T-helper 2 cell treated with Interferon-gamma antibody and Interleukin-4, amounts not matched to agents 5 μg/mL and 100 μg/mL, for 36 hours (primary cell): ENCODE data around the gene WDR73.

Experiments
- DNase-seq: peaks from one replicate; pipeline ENCODE4 v3.0.0; 2021; ENCODE audit warnings: low spot score
- H3K27ac Mint-ChIP-seq: one replicate; pipeline ENCODE4 v1.8.0; 2021; ENCODE audit warnings: mild to moderate bottlenecking, mixed read lengths
- H3K27me3 Mint-ChIP-seq: one replicate; pipeline ENCODE4 v1.8.0; 2021; ENCODE audit warnings: low read depth, mixed read lengths
- H3K36me3 Mint-ChIP-seq: one replicate; pipeline ENCODE4 v1.8.0; 2021; ENCODE audit warnings: low read depth, mixed read lengths
- H3K4me1 Mint-ChIP-seq: one replicate; pipeline ENCODE4 v1.8.0; 2021; ENCODE audit warnings: low read depth, mixed read lengths
- H3K4me3 Mint-ChIP-seq: one replicate; pipeline ENCODE4 v1.8.0; 2022; ENCODE audit warnings: mild to moderate bottlenecking, moderate library complexity, mixed read lengths
- H3K9me3 Mint-ChIP-seq: one replicate; pipeline ENCODE4 v1.8.0; 2021; ENCODE audit warnings: mixed read lengths

Gene WDR73

GRCh38 chr15:84616235-84616634 is 37.8 kb downstream of the WDR73 start:
- Mint-ChIP-seq H3K9me3 (peaks cover 21% of the 10 kb centered on the region), H3K27ac (no peak overlapping the region), H3K4me1 (no peaks in the 10 kb centered on the region), H3K4me3 (no peak overlapping the region), H3K36me3 (peaks cover 22% of the 10 kb centered on the region), H3K27me3 (no peaks in the 10 kb centered on the region)
- DNase-seq, result no peak

- no peaks in the 10 kb centered on the region for H3K4me1 Mint-ChIP-seq
- H3K27me3 Mint-ChIP-seq, result no peaks in the 10 kb centered on the region
- H3K27ac Mint-ChIP-seq, result no peak overlapping the region
- DNase-seq, result no peak
- H3K9me3 Mint-ChIP-seq, result no peaks in the 10 kb centered on the region
- H3K4me3 Mint-ChIP-seq, result no peak overlapping the region
- H3K36me3 Mint-ChIP-seq, result peaks cover 9% of the 10 kb centered on the region
Observed at GRCh38 chr15:84611631-84612030, 42.5 kb downstream of the WDR73 start.

- no peaks in the 10 kb centered on the region for H3K9me3 Mint-ChIP-seq
Observed at GRCh38 chr15:84609818-84610525, 44.1 kb downstream of the WDR73 start.

GRCh38 chr15:84608707-84609284 is 45.3 kb downstream of the WDR73 start:
- Mint-ChIP-seq H3K27ac (no peak overlapping the region), H3K36me3 (peaks cover 19% of the 10 kb centered on the region), H3K4me3 (no peak overlapping the region), H3K27me3 (no peaks in the 10 kb centered on the region), H3K9me3 (no peaks in the 10 kb centered on the region), H3K4me1 (peaks cover 7% of the 10 kb centered on the region)
- DNase-seq, result no peak

More at GRCh38 chr15:84609818-84610525, 44.1 kb downstream of the WDR73 start:
- H3K27ac Mint-ChIP-seq, result no peak overlapping the region
- H3K4me3 Mint-ChIP-seq, result no peak overlapping the region
- H3K36me3 Mint-ChIP-seq, result peaks cover 14% of the 10 kb centered on the region
- H3K4me1 Mint-ChIP-seq, result peaks cover 4% of the 10 kb centered on the region
- no peaks in the 10 kb centered on the region for H3K27me3 Mint-ChIP-seq
- no peak for DNase-seq

GRCh38 chr15:84606653-84607120 is 47.4 kb downstream of the WDR73 start:
- Mint-ChIP-seq H3K36me3 (peaks cover 22% of the 10 kb centered on the region), H3K4me3 (no peak overlapping the region), H3K27me3 (no peaks in the 10 kb centered on the region), H3K4me1 (peaks cover 15% of the 10 kb centered on the region), H3K27ac (no peak overlapping the region), H3K9me3 (no peaks in the 10 kb centered on the region)
- no peak for DNase-seq

- H3K4me1 Mint-ChIP-seq, result peaks cover 15% of the 10 kb centered on the region
- H3K4me3 Mint-ChIP-seq, result no peak overlapping the region
- DNase-seq, result no peak
- H3K27me3 Mint-ChIP-seq, result no peaks in the 10 kb centered on the region
- peak overlapping the region; percentile 27 for H3K27ac Mint-ChIP-seq
- H3K9me3 Mint-ChIP-seq, result no peaks in the 10 kb centered on the region
- H3K36me3 Mint-ChIP-seq, result peaks cover 22% of the 10 kb centered on the region
Observed at GRCh38 chr15:84605554-84605882, 48.6 kb downstream of the WDR73 start.

- no peak overlapping the region for H3K4me3 Mint-ChIP-seq
- no peaks in the 10 kb centered on the region for H3K9me3 Mint-ChIP-seq
- peaks cover 20% of the 10 kb centered on the region for H3K4me1 Mint-ChIP-seq
- DNase-seq, result peak; percentile 22
- H3K36me3 Mint-ChIP-seq, result peaks cover 22% of the 10 kb centered on the region
- H3K27ac Mint-ChIP-seq, result peak overlapping the region; percentile 27
- H3K27me3 Mint-ChIP-seq, result no peaks in the 10 kb centered on the region
Observed at GRCh38 chr15:84604826-84605553, 49.1 kb downstream of the WDR73 start.

GRCh38 chr15:84603630-84604379 is 50.3 kb downstream of the WDR73 start:
- Mint-ChIP-seq H3K4me3 (no peak overlapping the region), H3K4me1 (peaks cover 30% of the 10 kb centered on the region)

GRCh38 chr15:84601555-84601838 is 52.6 kb downstream of the WDR73 start:
- peaks cover 14% of the 10 kb centered on the region for H3K36me3 Mint-ChIP-seq
- H3K9me3 Mint-ChIP-seq, result no peaks in the 10 kb centered on the region
- no peak for DNase-seq
- H3K27ac Mint-ChIP-seq, result peak overlapping the region; percentile 14
- peaks cover 49% of the 10 kb centered on the region for H3K4me1 Mint-ChIP-seq
- peak overlapping the region; percentile 92 for H3K4me3 Mint-ChIP-seq
- H3K27me3 Mint-ChIP-seq, result no peaks in the 10 kb centered on the region

More at GRCh38 chr15:84603630-84604379, 50.3 kb downstream of the WDR73 start:
- H3K27ac Mint-ChIP-seq, result no peak overlapping the region
- no peak for DNase-seq
- H3K27me3 Mint-ChIP-seq, result no peaks in the 10 kb centered on the region
- peaks cover 18% of the 10 kb centered on the region for H3K36me3 Mint-ChIP-seq
- H3K9me3 Mint-ChIP-seq, result no peaks in the 10 kb centered on the region

- peak; percentile 94 for DNase-seq
- H3K4me1 Mint-ChIP-seq, result peaks cover 49% of the 10 kb centered on the region
Observed at GRCh38 chr15:84600687-84601554, 53.2 kb downstream of the WDR73 start, which contains the start of gene ZSCAN2. ZSCAN2 (plus strand) TSS chr15:84601009; CDS start chr15:84603928, 2,919 bp downstream.

GRCh38 chr15:84600331-84600686 is 53.8 kb downstream of the WDR73 start:
- no peaks in the 10 kb centered on the region for H3K27me3 Mint-ChIP-seq
- no peaks in the 10 kb centered on the region for H3K9me3 Mint-ChIP-seq
- H3K36me3 Mint-ChIP-seq, result peaks cover 12% of the 10 kb centered on the region
- peak; percentile 46 for DNase-seq
- H3K27ac Mint-ChIP-seq, result peak overlapping the region; percentile 53
- H3K4me3 Mint-ChIP-seq, result peak overlapping the region; percentile 92
- H3K4me1 Mint-ChIP-seq, result peaks cover 48% of the 10 kb centered on the region

More at GRCh38 chr15:84600687-84601554, 53.2 kb downstream of the WDR73 start, which contains the start of gene ZSCAN2:
- Mint-ChIP-seq H3K27ac (peak within 1 kb of the TSS; percentile 53), H3K36me3 (peaks cover 14% of the 10 kb centered on the region), H3K27me3 (no peaks in the 10 kb centered on the region), H3K9me3 (no peaks in the 10 kb centered on the region), H3K4me3 (peak within 1 kb of the TSS; percentile 92)

GRCh38 chr15:84599906-84600305 is 54.2 kb downstream of the WDR73 start:
- no peak overlapping the region for H3K27ac Mint-ChIP-seq
- H3K4me3 Mint-ChIP-seq, result peak overlapping the region; percentile 92
- no peak for DNase-seq
- no peaks in the 10 kb centered on the region for H3K27me3 Mint-ChIP-seq
- H3K9me3 Mint-ChIP-seq, result no peaks in the 10 kb centered on the region
- peaks cover 45% of the 10 kb centered on the region for H3K4me1 Mint-ChIP-seq
- H3K36me3 Mint-ChIP-seq, result peaks cover 10% of the 10 kb centered on the region

GRCh38 chr15:84598993-84599392 is 55.1 kb downstream of the WDR73 start:
- Mint-ChIP-seq H3K36me3 (peaks cover 5% of the 10 kb centered on the region), H3K4me3 (peak overlapping the region; percentile 64)

More at GRCh38 chr15:84598993-84599392, 55.1 kb downstream of the WDR73 start:
- Mint-ChIP-seq H3K9me3 (no peaks in the 10 kb centered on the region), H3K27me3 (no peaks in the 10 kb centered on the region), H3K27ac (peak overlapping the region; percentile 79), H3K4me1 (peaks cover 47% of the 10 kb centered on the region)
- DNase-seq, result peak; percentile 27
